ENCODE results near the gene CHIC2. TPM values are rescaled to one million over a fixed set of nuclear protein-coding genes. Genes with fewer than 3 reads are reported as not detected.

CHIC2 gene
- total and polyA plus RNA-seq, 2 experiments from 2014 or later = 61.8 to 70.0 TPM

DNA sequence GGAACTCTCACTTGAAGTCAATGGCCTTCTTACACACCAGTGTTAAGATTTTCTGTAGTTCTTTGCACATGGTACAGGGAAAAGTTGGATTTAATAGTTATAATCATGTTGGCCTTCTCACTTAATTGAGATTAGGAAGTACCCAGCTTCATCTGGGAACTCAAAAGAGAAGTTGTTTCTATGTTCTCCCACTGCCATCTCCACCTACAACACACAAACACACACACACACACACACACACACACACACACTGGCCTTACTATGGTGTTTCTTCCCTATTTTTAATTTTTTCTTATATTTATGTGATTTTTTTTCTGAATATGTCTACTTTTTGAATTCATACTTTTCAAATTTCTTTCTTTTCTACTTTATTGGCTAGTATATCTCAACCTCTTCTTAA is 10.0 kb upstream of the CHIC2 start:
- no peaks in the 10 kb centered on the region for H3K36me3 ChIP-seq (replicated peaks; ENCODE audit: insufficient read depth, low read depth)
- H4K20me1 ChIP-seq (ENCODE audit: insufficient read depth, poor library complexity, severe bottlenecking) = no peaks in the 10 kb centered on the region
- H3K27me3 ChIP-seq = no peaks in the 10 kb centered on the region
- H3K4me3 ChIP-seq = no peak overlapping the region
- no peaks in the 10 kb centered on the region for H3K9me3 ChIP-seq (ENCODE audit: low read depth)
- DNase-seq (ENCODE audit: low spot score) = no peak
- no peak for TF ChIP-seq EZH2 (IDR thresholded peaks at IDR 0.05; ENCODE audit: borderline replicate concordance)
- TF ChIP-seq, protein P1, sequence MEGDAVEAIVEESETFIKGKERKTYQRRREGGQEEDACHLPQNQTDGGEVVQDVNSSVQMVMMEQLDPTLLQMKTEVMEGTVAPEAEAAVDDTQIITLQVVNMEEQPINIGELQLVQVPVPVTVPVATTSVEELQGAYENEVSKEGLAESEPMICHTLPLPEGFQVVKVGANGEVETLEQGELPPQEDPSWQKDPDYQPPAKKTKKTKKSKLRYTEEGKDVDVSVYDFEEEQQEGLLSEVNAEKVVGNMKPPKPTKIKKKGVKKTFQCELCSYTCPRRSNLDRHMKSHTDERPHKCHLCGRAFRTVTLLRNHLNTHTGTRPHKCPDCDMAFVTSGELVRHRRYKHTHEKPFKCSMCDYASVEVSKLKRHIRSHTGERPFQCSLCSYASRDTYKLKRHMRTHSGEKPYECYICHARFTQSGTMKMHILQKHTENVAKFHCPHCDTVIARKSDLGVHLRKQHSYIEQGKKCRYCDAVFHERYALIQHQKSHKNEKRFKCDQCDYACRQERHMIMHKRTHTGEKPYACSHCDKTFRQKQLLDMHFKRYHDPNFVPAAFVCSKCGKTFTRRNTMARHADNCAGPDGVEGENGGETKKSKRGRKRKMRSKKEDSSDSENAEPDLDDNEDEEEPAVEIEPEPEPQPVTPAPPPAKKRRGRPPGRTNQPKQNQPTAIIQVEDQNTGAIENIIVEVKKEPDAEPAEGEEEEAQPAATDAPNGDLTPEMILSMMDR (IDR thresholded peaks at IDR 0.05; ENCODE audit: poor library complexity) = no peak
- no peak for TF ChIP-seq EZH2phosphoT487 (IDR thresholded peaks at IDR 0.05; ENCODE audit: low read depth, severe bottlenecking, unreplicated experiment)
- H3K27ac ChIP-seq = no peak overlapping the region
- H3K4me2 ChIP-seq = no peak overlapping the region
- H3K4me1 ChIP-seq (ENCODE audit: insufficient read depth) = no peaks in the 10 kb centered on the region
- no peak overlapping the region for H2AFZ ChIP-seq
- H3K79me2 ChIP-seq = no peaks in the 10 kb centered on the region
- H3K9me2 ChIP-seq (replicated peaks; ENCODE audit: insufficient read depth) = no peaks in the 10 kb centered on the region

DNA sequence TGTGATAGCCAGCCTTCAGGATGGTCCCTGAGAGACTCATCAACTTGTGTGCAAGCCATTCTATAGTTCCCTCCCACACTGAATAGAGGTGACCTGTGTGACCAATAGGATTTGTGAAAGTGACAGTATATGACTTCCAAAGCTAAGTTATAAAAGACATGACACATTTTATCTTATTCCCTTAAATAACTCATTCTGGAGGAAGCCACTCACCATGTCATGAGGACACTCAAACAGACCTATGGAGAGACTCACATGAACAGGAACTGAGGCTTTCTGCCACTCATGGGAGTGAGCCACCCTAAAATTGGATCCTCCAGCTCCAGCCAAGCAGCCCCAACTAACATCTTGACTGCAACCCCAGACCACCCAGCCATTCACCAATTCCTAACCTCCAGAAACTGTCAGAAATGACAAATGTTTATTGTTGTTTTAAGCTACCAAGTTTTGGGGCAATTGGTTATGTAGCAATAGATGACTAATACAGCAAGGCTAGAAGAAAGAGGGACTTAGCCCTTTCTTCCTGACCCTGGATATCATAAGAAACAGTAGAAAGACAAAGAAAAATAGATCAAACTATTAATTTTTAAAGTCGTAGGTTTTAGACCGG is 9.0 kb upstream of the CHIC2 start:
- Histone ChIP-seq H3K9me3 (ENCODE audit: low read depth) (no peaks in the 10 kb centered on the region), H2AFZ (no peak overlapping the region), H4K20me1 (ENCODE audit: insufficient read depth, poor library complexity, severe bottlenecking) (no peaks in the 10 kb centered on the region), H3K27me3 (no peaks in the 10 kb centered on the region), H3K4me2 (no peak overlapping the region), H3K4me3 (no peak overlapping the region), H3K27ac (no peak overlapping the region), H3K4me1 (ENCODE audit: insufficient read depth) (no peaks in the 10 kb centered on the region), H3K9me2 (replicated peaks; ENCODE audit: insufficient read depth) (no peaks in the 10 kb centered on the region), H3K36me3 (replicated peaks; ENCODE audit: insufficient read depth, low read depth) (no peaks in the 10 kb centered on the region), H3K79me2 (no peaks in the 10 kb centered on the region)
- no peak for DNase-seq (ENCODE audit: low spot score)
- WGBS (ENCODE audit: low lambda C conversion rate, missing lambda C conversion rate) = 89% methylated on average over 2 of the region's 2 CpGs
- TF ChIP-seq EZH2phosphoT487 (IDR thresholded peaks at IDR 0.05; ENCODE audit: low read depth, severe bottlenecking, unreplicated experiment) (no peak), EZH2 (IDR thresholded peaks at IDR 0.05; ENCODE audit: borderline replicate concordance) (no peak)
- TF ChIP-seq, protein P1 (IDR thresholded peaks at IDR 0.05; ENCODE audit: poor library complexity) = no peak

DNA sequence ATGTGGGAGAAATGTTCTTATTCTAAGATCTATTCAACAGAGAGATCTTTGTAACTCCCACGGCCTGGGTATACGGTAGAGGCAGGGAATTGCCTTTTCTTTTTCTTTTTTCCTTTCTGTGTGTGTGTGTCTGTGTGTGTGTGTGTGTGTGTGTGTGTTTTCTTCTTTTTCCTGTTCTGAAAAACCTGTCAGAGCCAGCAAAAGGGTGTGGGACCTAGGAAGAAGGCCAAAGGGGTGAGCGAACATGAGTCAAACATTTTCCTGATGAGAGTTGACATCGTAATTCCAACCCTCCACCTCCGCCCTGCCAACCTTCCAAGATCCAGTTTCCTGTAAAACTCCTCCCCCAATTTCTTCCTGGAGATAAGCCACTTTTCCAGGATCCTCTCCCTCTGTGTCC is 2.8 kb upstream of the CHIC2 start:
- WGBS (ENCODE audit: low lambda C conversion rate, missing lambda C conversion rate) = 60% methylated on average over 5 of the region's 5 CpGs
- Histone ChIP-seq H3K9me3 (ENCODE audit: low read depth) (no peaks in the 10 kb centered on the region), H3K4me3 (no peak overlapping the region), H3K4me2 (peak overlapping the region; percentile 53), H3K27me3 (no peaks in the 10 kb centered on the region), H3K9me2 (replicated peaks; ENCODE audit: insufficient read depth) (no peaks in the 10 kb centered on the region), H3K79me2 (peaks cover 21% of the 10 kb centered on the region), H2AFZ (no peak overlapping the region), H4K20me1 (ENCODE audit: insufficient read depth, poor library complexity, severe bottlenecking) (peaks cover 11% of the 10 kb centered on the region), H3K4me1 (ENCODE audit: insufficient read depth) (peaks cover 22% of the 10 kb centered on the region), H3K36me3 (replicated peaks; ENCODE audit: insufficient read depth, low read depth) (no peaks in the 10 kb centered on the region), H3K27ac (peak overlapping the region; percentile 83)
- TF ChIP-seq EZH2 (IDR thresholded peaks at IDR 0.05; ENCODE audit: borderline replicate concordance) (no peak), EZH2phosphoT487 (IDR thresholded peaks at IDR 0.05; ENCODE audit: low read depth, severe bottlenecking, unreplicated experiment) (no peak)
- TF ChIP-seq, protein P1 (IDR thresholded peaks at IDR 0.05; ENCODE audit: poor library complexity) = no peak
- peak; percentile 55 for DNase-seq (ENCODE audit: low spot score)

Data from hepatocyte (in vitro differentiated cells).